Kidney (tissue), 14 donors: ENCODE results near the gene HOXD3. TPM values are rescaled to one million over a fixed set of nuclear protein-coding genes. Genes with fewer than 3 reads are reported as not detected.

Source experiments
- DNase-seq, 5 donors: peaks; one replicate each; pipeline ENCODE4 v3.0.0-alpha.2; 2013 to 2020
- FAIRE-seq: peaks from 2 replicates; lab custom pipeline; 2012; peaks lifted over from hg19 to GRCh38; lab: Jason Lieb, UNC
- H3K27ac ChIP-seq, 2 donors: one replicate each; pipeline ENCODE4 v1.7.0; 2013; ENCODE audit warnings: low read depth in 2 of 2, low read length in 2 of 2, inconsistent platforms in 1 of 2
- H3K27me3 ChIP-seq: one replicate; pipeline ENCODE4 v1.7.1; 2013; ENCODE audit warnings: low read length, inconsistent platforms; ENCODE audit not compliant: control insufficient read depth, insufficient read depth
- H3K36me3 ChIP-seq, 3 donors: one replicate each; pipeline versions ENCODE4 v1.7.0 to v1.7.1; 2013; ENCODE audit warnings: low read length in 3 of 3, control low read depth in 1 of 3, inconsistent platforms in 1 of 3; ENCODE audit not compliant: insufficient read depth in 3 of 3, control insufficient read depth in 2 of 3
- H3K4me1 ChIP-seq, 3 donors: one replicate each; pipeline versions ENCODE4 v1.7.0 to v1.7.1; 2013; ENCODE audit warnings: low read length in 3 of 3, inconsistent platforms in 1 of 3, low read depth in 1 of 3; ENCODE audit not compliant: control insufficient read depth in 2 of 3, insufficient read depth in 2 of 3
- H3K4me3 ChIP-seq, 3 donors: one replicate each; pipeline versions ENCODE4 v1.7.0 to v1.8.1; 2013; ENCODE audit warnings: low read length in 3 of 3, control low read depth in 1 of 3, inconsistent platforms in 1 of 3
- H3K9ac ChIP-seq, 3 donors: one replicate each; pipeline versions ENCODE4 v1.7.0 to v1.7.1; 2013; ENCODE audit warnings: low read length in 3 of 3, control low read depth in 1 of 3, inconsistent platforms in 1 of 3
- H3K9me3 ChIP-seq, 3 donors: one replicate each; pipeline versions ENCODE4 v1.7.0 to v1.7.1; 2013; ENCODE audit warnings: low read length in 3 of 3, control low read depth in 1 of 3, inconsistent platforms in 1 of 3; ENCODE audit not compliant: control insufficient read depth in 2 of 3, insufficient read depth in 1 of 3
- CTCF ChIP-seq: IDR thresholded peaks from 3 replicates; pipeline ENCODE4 v1.5.1; 2012; ENCODE audit warnings: mild to moderate bottlenecking, moderate library complexity, borderline replicate concordance; ENCODE audit not compliant: insufficient read depth; ENCODE audit errors: extremely low read depth
- intact Hi-C: fragments of 100-400 bp; cut with DNase I; formaldehyde crosslinking; loops from one replicate; pipeline ENCODE4 v1.11.1; 2022
- polyA plus RNA-seq: library from polyadenylated mRNA; stranded (reverse); fragments of 350-450 nt; fragmentation: Illumina TruSeq; extraction: RNeasy Lipid Tissue Mini Kit (QIAGEN cat#74804); gene quantifications from one replicate; pipeline ENCODE4 v1.2.3, GENCODE V29; 2014; ENCODE audit warnings: low read depth, low replicate concordance; ENCODE audit not compliant: insufficient read depth
- total RNA-seq: library from RNA; stranded (reverse); fragmentation: NEBNext Ultra II Directional; extraction: Animal tissue kit (Norgen Biotek cat#: 25700); gene quantifications from one replicate; pipeline ENCODE4 v1.2.1, GENCODE V29; 2021
- donor health status: control.
- donor health status: control.
- donor health status: control.
- donor health status: control.
- donor health status: control.
- donor health status: DM: yes; HTN: yes; CAD: no.
- donor health status: Normal renal cell carcinoma (clear cell type).

Gene HOXD3
- total and polyA plus RNA-seq, 2 donors from 2014 or later, result 16.9 to 29.3 TPM

GRCh38 chr2:176151442-176152287 lies 5.4 kb upstream of the HOXD3 start, which contains the start of gene HOXD4:
Gene HOXD4, plus strand, starts transcription at chr2:176151550. Its CDS starts 84 bp downstream, at chr2:176151634.
- Histone ChIP-seq H3K9ac (peak within 1 kb of the TSS in 2 of 3 donors; percentile 69 to 84), H3K4me1 (peaks cover 3 to 13% (median 12%) of the 10 kb centered on the region in 3 donors), H3K4me3 (peak within 1 kb of the TSS; percentile 52 to 75 (median 64)), H3K36me3 (peaks cover 2 to 10% (median 6%) of the 10 kb centered on the region in 3 donors), H3K27me3 (no peaks in the 10 kb centered on the region), H3K9me3 (no peaks in the 10 kb centered on the region), H3K27ac (peak within 1 kb of the TSS; percentile 88 to 93)
- no peak for TF ChIP-seq CTCF
- no peak for FAIRE-seq
- intact Hi-C loops, result no loop called here
- peak in 3 of 5 donors; percentile 84 to 88 (median 85) for DNase-seq

GRCh38 chr2:176152350-176153181 lies 4.5 kb upstream of the HOXD3 start:
- peaks cover 0 to 13% (median 12%) of the 10 kb centered on the region in 3 donors for H3K4me1 ChIP-seq
- no peak for TF ChIP-seq CTCF
- H3K27me3 ChIP-seq, result no peaks in the 10 kb centered on the region
- intact Hi-C loops, result no loop called here
- peak overlapping the region; percentile 88 to 93 for H3K27ac ChIP-seq
- FAIRE-seq (no peak), DNase-seq (peak in 3 of 5 donors; percentile 63 to 84 (median 80))
- peak overlapping the region; percentile 41 to 75 (median 56) for H3K4me3 ChIP-seq
- H3K9ac ChIP-seq, result peak overlapping the region in 2 of 3 donors; percentile 69 to 84
- H3K36me3 ChIP-seq, result peaks cover 2 to 10% (median 6%) of the 10 kb centered on the region in 3 donors
- H3K9me3 ChIP-seq, result no peaks in the 10 kb centered on the region

- intact Hi-C loops, result no loop called here
- Histone ChIP-seq H3K27me3 (no peaks in the 10 kb centered on the region), H3K36me3 (peaks cover 2 to 10% (median 6%) of the 10 kb centered on the region in 3 donors), H3K9me3 (no peaks in the 10 kb centered on the region), H3K27ac (peak overlapping the region; percentile 53 to 86), H3K4me1 (peaks cover 0 to 12% (median 3%) of the 10 kb centered on the region in 3 donors), H3K9ac (peak overlapping the region; percentile 29 to 60 (median 46)), H3K4me3 (peak overlapping the region; percentile 18 to 75 (median 28))
- DNase-seq (peak in 1 of 5 donors; percentile 22), FAIRE-seq (no peak)
- no peak for TF ChIP-seq CTCF
Observed at GRCh38 chr2:176154576-176155252, 2.4 kb upstream of the HOXD3 start.
